Liver (tissue), 9 donors: ENCODE measurements around the gene SLC35A2. TPM values are rescaled to one million over a fixed set of nuclear protein-coding genes. Genes with fewer than 3 reads are reported as not detected.
A peak's percentile ranks its signal among the peaks of the same experiment; 100 is the strongest.

Experiments
- DNase-seq: peaks from one replicate; pipeline ENCODE4 v3.0.0-alpha.2; 2017; ENCODE audit warnings: low spot score
- H3K27ac ChIP-seq, 2 donors: one replicate each; pipeline ENCODE4 v1.7.0; 2013; ENCODE audit warnings: inconsistent platforms in 2 of 2, low read length in 2 of 2, control low read depth in 1 of 2, low read depth in 1 of 2, mild to moderate bottlenecking in 1 of 2
- H3K27me3 ChIP-seq, 4 donors: one replicate each; pipeline versions ENCODE4 v1.6.1 to v1.7.0; 2013; ENCODE audit warnings: low read length in 3 of 4, inconsistent platforms in 1 of 4, mild to moderate bottlenecking in 1 of 4, moderate library complexity in 1 of 4; ENCODE audit not compliant: control insufficient read depth in 4 of 4, insufficient read depth in 4 of 4
- H3K36me3 ChIP-seq, 4 donors: one replicate each; pipeline versions ENCODE4 v1.6.1 to v1.7.0; 2013; ENCODE audit warnings: low read length in 3 of 4, mild to moderate bottlenecking in 3 of 4, low read depth in 1 of 4, moderate library complexity in 1 of 4; ENCODE audit not compliant: control insufficient read depth in 4 of 4, insufficient read depth in 3 of 4
- H3K4me1 ChIP-seq, 4 donors: one replicate each; pipeline versions ENCODE4 v1.6.1 to v1.7.0; 2013; ENCODE audit warnings: low read length in 3 of 4, mild to moderate bottlenecking in 3 of 4, moderate library complexity in 1 of 4; ENCODE audit not compliant: control insufficient read depth in 4 of 4, insufficient read depth in 4 of 4
- H3K4me3 ChIP-seq, 3 donors: one replicate each; pipeline versions ENCODE4 v1.6.1 to v1.7.0; 2013; ENCODE audit warnings: low read length in 3 of 3, control low read depth in 1 of 3, low read depth in 1 of 3, mild to moderate bottlenecking in 1 of 3
- H3K9ac ChIP-seq, 2 donors: one replicate each; pipeline ENCODE4 v1.7.0; 2013; ENCODE audit warnings: low read length in 2 of 2, mild to moderate bottlenecking in 2 of 2, moderate library complexity in 2 of 2, control low read depth in 1 of 2, low read depth in 1 of 2
- H3K9me3 ChIP-seq, 4 donors: one replicate each; pipeline versions ENCODE4 v1.6.1 to v1.7.0; 2013; ENCODE audit warnings: low read length in 3 of 4; ENCODE audit not compliant: control insufficient read depth in 4 of 4
- ATF3 ChIP-seq: IDR thresholded peaks from 2 replicates; pipeline ENCODE4 v1.6.1; 2016; ENCODE audit warnings: antibody characterized with exemption
- CTCF ChIP-seq: fragments of 150-350 bp; IDR thresholded peaks from 2 replicates; pipeline ENCODE4 v1.5.1; 2017; ENCODE audit warnings: improper control_type of control experiment, low read depth, low read length; ENCODE audit not compliant: missing input control
- EGR1 ChIP-seq, 2 donors: IDR thresholded peaks; 2 replicates each; pipeline ENCODE4 v1.6.1; 2016 to 2018; ENCODE audit warnings: antibody characterized with exemption in 2 of 2, low read depth in 2 of 2
- FOXA1 ChIP-seq: IDR thresholded peaks from 2 replicates; pipeline ENCODE4 v1.6.1; 2016; ENCODE audit warnings: antibody characterized with exemption
- FOXA2 ChIP-seq: IDR thresholded peaks from 2 replicates; pipeline ENCODE4 v1.6.1; 2016; ENCODE audit warnings: antibody characterized with exemption
- GABPA ChIP-seq, 2 donors: IDR thresholded peaks in 1 of 2; conservative IDR thresholded peaks in 1 of 2; 2 replicates each; pipeline ENCODE4 v1.6.1; 2016; ENCODE audit warnings: antibody characterized with exemption in 2 of 2, mild to moderate bottlenecking in 1 of 2, moderate library complexity in 1 of 2
- HNF4A ChIP-seq, 2 donors: conservative IDR thresholded peaks; 2 replicates each; pipeline ENCODE4 v1.6.1; 2016; ENCODE audit warnings: antibody characterized with exemption in 2 of 2, mild to moderate bottlenecking in 2 of 2
- HNF4G ChIP-seq: IDR thresholded peaks from 2 replicates; pipeline ENCODE4 v1.6.1; 2016; ENCODE audit warnings: antibody characterized with exemption
- JUND ChIP-seq, 2 donors: IDR thresholded peaks; 2 replicates each; pipeline ENCODE4 v1.6.1; 2016; ENCODE audit warnings: antibody characterized with exemption in 2 of 2
- MAX ChIP-seq: IDR thresholded peaks from 2 replicates; pipeline ENCODE4 v1.6.1; 2016; ENCODE audit warnings: antibody characterized with exemption
- NR2F2 ChIP-seq: IDR thresholded peaks from 2 replicates; pipeline ENCODE4 v1.6.1; 2016; ENCODE audit warnings: antibody characterized with exemption
- RAD21 ChIP-seq, 2 donors: IDR thresholded peaks; 2 replicates each; pipeline ENCODE4 v1.6.1; 2016; ENCODE audit warnings: antibody characterized with exemption in 2 of 2, mild to moderate bottlenecking in 2 of 2
- REST ChIP-seq: IDR thresholded peaks from 2 replicates; pipeline ENCODE4 v1.6.1; 2016; ENCODE audit warnings: antibody characterized with exemption, mild to moderate bottlenecking
- RXRA ChIP-seq, 2 donors: IDR thresholded peaks; 2 replicates each; pipeline ENCODE4 v1.6.1; 2017 to 2018; ENCODE audit warnings: antibody characterized with exemption in 2 of 2, mild to moderate bottlenecking in 1 of 2
- SP1 ChIP-seq: IDR thresholded peaks from 2 replicates; pipeline ENCODE4 v1.6.1; 2018; ENCODE audit warnings: antibody characterized with exemption, mild to moderate bottlenecking
- TAF1 ChIP-seq: conservative IDR thresholded peaks from 2 replicates; pipeline ENCODE4 v1.6.1; 2016; ENCODE audit warnings: antibody characterized with exemption, mild to moderate bottlenecking
- YY1 ChIP-seq: IDR thresholded peaks from 2 replicates; pipeline ENCODE4 v1.6.1; 2016; ENCODE audit warnings: antibody characterized with exemption, mild to moderate bottlenecking
- ZBTB33 ChIP-seq: IDR thresholded peaks from 2 replicates; pipeline ENCODE4 v1.6.1; 2016; ENCODE audit warnings: antibody characterized with exemption
- WGBS: extraction: QIAGEN DNeasy Blood & Tissue Kit; methylation state at CpG from one replicate; pipeline ENCODE4 v1.1.7; 2013; 5-methylcytosine and 5-hydroxymethylcytosine counted together
- polyA plus RNA-seq, 2 donors: library from polyadenylated mRNA; stranded (reverse) in 1 of 2; unstranded in 1 of 2; fragments of 200-250 nt in 1 of 2; fragments of >200 nt in 1 of 2; fragmentation: Nextera tagmentation in 1 of 2; extraction: Ambion mirVana in 1 of 2; gene quantifications; one replicate each; pipeline versions ENCODE4 v1.2.1 to v1.2.3, GENCODE V29; 2013 to 2015
- total RNA-seq, 2 donors: library from RNA; depleted of rRNA; stranded (reverse); fragments of >200 nt; gene quantifications; one replicate each; pipeline ENCODE4 v1.2.3, GENCODE V29; 2014
- donor health status: healthy.
- donor health status: healthy.
- donor health status: healthy.
- donor health status: healthy.
- donor health status: healthy.

SLC35A2 gene
- total and polyA plus RNA-seq, 4 donors = 10.0 to 26.9 (median 14.4) TPM

- Histone ChIP-seq H3K4me1 (peaks cover 6 to 13% (median 10%) of the 10 kb centered on the region in 4 donors), H3K27ac (peak overlapping the region; percentile 97 to 98), H3K36me3 (peaks cover 0 to 16% (median 3%) of the 10 kb centered on the region in 4 donors), H3K9me3 (no peaks in the 10 kb centered on the region), H3K4me3 (peak overlapping the region; percentile 61 to 85 (median 85)), H3K9ac (peak overlapping the region; percentile 78 to 92), H3K27me3 (no peaks in the 10 kb centered on the region)
- DNase-seq = peak; percentile 74
- WGBS = under 1% methylated on average over 38 of the region's 38 CpGs
- no peak for TF ChIP-seq NR2F2
- TF ChIP-seq YY1 = no peak
- TF ChIP-seq RAD21 (IDR thresholded peaks at IDR 0.05) = peak in 1 of 2 donors; percentile 4
- no peak for TF ChIP-seq MAX
- TF ChIP-seq REST = no peak
- TF ChIP-seq GABPA (IDR thresholded peaks at IDR 0.05 in 1 of 2, conservative IDR thresholded peaks at IDR 0.05 in 1 of 2) = peak in 1 of 2 donors; percentile 58
- TF ChIP-seq HNF4A (conservative IDR thresholded peaks at IDR 0.05) = no peak
- no peak for TF ChIP-seq EGR1 (IDR thresholded peaks at IDR 0.05; ENCODE audit: low read depth in 2 of 2)
- no peak for TF ChIP-seq RXRA (IDR thresholded peaks at IDR 0.05)
- TF ChIP-seq JUND (IDR thresholded peaks at IDR 0.05) = no peak
- TF ChIP-seq FOXA2 = no peak
Measured at GRCh38 chrX:48897157-48897624, 14.3 kb downstream of the SLC35A2 start.

GRCh38 chrX:48896611-48897011, 14.8 kb downstream of the SLC35A2 start:
- Histone ChIP-seq H3K4me3 (peak overlapping the region; percentile 61 to 85 (median 85)), H3K9ac (peak overlapping the region; percentile 72 to 78), H3K36me3 (peaks cover 0 to 10% (median 1%) of the 10 kb centered on the region in 4 donors), H3K9me3 (no peaks in the 10 kb centered on the region), H3K4me1 (peaks cover 10 to 17% (median 13%) of the 10 kb centered on the region in 4 donors), H3K27me3 (no peaks in the 10 kb centered on the region), H3K27ac (peak overlapping the region; percentile 97 to 98)
- TF ChIP-seq MAX = no peak
- no peak for TF ChIP-seq SP1
- TF ChIP-seq GABPA (IDR thresholded peaks at IDR 0.05 in 1 of 2, conservative IDR thresholded peaks at IDR 0.05 in 1 of 2) = no peak
- TF ChIP-seq HNF4A (conservative IDR thresholded peaks at IDR 0.05) = no peak
- TF ChIP-seq CTCF = no peak
- no peak for TF ChIP-seq REST
- TF ChIP-seq FOXA1 = no peak
- TF ChIP-seq RXRA (IDR thresholded peaks at IDR 0.05) = no peak
- no peak for TF ChIP-seq FOXA2
- no peak for TF ChIP-seq EGR1 (IDR thresholded peaks at IDR 0.05; ENCODE audit: low read depth in 2 of 2)
- TF ChIP-seq NR2F2 = no peak
- no peak for TF ChIP-seq RAD21 (IDR thresholded peaks at IDR 0.05)
- no peak for TF ChIP-seq ATF3
- no peak for TF ChIP-seq JUND (IDR thresholded peaks at IDR 0.05)
- TF ChIP-seq TAF1 = no peak
- no peak for TF ChIP-seq ZBTB33
- no peak for TF ChIP-seq YY1
- no peak for TF ChIP-seq HNF4G
- no peak for DNase-seq
- WGBS = 47% methylated on average over 9 of the region's 9 CpGs
